GM20000 (cell line): Measurements from ENCODE around the gene GAB3.

Experiments used
- DNase-seq: peaks from one replicate; pipeline ENCODE4 v3.0.0; 2012; ENCODE audit warnings: low spot score
- TF ChIP-seq, protein P1 (sequence below): IDR thresholded peaks from 2 replicates; pipeline ENCODE4 v1.5.1; 2012; ENCODE audit warnings: mild to moderate bottlenecking, control low read depth; ENCODE audit errors: extremely low read depth, missing control alignments

GAB3 gene

DNA sequence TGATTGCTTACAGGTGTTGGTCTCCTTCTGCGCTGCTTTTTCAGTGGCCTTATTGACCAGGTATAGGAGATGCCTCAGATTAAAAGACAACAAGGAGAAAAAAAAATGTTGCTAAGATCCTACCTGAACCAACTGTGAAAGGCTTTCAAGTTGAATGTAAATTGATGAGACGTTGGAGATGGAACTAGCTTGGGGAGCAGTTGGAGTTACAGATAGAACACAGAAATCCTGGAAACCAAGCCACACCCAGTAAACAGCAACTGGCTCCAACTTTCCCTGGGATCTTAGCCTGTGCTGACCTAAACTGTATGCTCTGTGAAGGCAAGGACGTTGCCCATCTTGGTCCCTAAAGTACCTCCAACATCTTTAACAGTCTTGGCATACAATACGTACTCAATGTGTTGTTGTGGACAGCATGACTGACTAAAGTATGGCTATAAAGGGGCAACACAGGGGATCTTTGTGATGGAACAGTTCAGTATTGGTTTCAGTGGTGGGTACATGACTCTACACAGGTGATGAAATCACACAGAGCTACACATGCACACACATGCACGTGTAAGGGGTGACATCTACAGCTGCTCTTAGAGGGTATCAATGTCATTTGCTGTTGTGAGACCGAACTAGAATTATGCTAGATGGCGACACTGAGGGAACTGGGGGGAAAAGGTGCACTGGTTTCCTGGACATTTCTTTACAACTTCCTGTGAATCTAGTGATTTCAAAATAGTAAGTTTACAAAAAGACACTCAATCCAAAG lies 22.3 kb downstream of the GAB3 start:
- no peak for DNase-seq
- TF ChIP-seq, protein P1, sequence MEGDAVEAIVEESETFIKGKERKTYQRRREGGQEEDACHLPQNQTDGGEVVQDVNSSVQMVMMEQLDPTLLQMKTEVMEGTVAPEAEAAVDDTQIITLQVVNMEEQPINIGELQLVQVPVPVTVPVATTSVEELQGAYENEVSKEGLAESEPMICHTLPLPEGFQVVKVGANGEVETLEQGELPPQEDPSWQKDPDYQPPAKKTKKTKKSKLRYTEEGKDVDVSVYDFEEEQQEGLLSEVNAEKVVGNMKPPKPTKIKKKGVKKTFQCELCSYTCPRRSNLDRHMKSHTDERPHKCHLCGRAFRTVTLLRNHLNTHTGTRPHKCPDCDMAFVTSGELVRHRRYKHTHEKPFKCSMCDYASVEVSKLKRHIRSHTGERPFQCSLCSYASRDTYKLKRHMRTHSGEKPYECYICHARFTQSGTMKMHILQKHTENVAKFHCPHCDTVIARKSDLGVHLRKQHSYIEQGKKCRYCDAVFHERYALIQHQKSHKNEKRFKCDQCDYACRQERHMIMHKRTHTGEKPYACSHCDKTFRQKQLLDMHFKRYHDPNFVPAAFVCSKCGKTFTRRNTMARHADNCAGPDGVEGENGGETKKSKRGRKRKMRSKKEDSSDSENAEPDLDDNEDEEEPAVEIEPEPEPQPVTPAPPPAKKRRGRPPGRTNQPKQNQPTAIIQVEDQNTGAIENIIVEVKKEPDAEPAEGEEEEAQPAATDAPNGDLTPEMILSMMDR = no peak

DNA sequence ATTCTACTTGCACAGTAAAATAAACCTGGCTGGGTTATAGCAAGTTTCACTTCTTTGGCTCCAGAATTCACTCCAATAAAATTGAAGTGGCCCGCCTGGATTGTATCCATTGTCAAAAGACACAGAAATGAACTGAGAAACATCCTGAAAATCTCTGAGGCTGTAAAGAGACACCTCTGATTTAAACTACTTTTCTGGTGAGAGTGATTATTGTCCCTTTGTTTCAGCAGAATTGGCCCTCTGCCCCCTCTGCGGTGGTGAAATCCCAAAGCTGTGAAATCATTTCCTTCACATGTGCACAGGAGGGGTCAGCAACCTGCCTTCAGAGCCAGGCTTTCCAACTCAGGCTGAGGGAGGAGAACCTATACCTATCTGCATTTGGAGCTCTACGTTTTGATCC lies 23.0 kb downstream of the GAB3 start:
- TF ChIP-seq, protein P1 = no peak
- DNase-seq = no peak

DNA sequence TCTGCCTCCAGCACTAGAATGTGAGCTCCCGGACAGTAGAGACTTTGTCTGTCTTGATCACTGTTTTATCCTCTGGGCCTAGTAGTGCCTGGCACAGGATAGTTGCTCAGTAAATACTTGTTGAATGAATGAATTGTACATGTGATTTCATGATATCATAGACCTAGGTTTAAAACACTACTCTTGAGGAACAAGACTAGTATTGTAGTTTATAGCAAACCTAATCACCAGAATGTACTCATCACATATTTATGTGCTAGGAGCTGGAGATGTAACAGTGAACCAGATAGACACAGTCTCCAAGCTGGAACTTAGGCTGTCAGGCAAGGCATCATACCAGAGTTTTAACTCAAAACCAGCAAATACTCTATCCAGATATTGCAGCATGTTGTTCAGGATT lies 23.5 kb downstream of the GAB3 start:
- no peak for DNase-seq
- TF ChIP-seq, protein P1 = no peak

DNA sequence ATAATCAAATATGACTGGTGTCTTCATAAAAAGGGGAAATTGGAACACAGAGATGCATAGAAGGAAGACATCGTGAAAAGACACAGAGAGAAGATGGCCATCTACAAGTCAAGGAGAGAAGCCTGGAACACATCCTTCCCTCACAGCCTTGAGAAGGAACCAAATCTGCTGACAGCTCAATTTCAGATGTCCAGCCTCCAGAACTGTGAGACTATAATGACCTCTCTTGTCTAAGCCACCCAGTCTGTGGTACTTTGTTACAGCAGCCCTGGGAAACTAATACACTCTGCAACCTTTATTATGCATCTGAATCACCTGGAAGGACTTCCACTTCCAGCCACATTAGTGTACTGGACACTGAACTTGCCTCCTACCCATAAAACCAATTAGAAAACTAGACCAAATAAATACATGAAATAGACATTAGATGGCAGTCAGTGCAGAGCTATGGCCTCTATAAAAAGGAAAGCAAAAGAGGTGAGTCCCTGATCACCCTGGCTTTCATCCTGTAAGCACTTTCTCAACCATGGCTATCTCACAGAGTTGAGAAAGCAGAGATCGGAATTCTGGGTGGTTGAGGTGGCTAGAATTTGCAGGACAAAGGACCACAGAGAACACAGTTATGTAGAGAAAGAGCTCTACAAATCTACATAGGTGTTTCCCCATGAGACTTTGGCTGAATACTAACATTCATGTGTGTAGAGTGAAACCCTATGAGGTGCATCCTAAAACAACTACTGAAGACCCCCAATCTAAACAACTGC lies 25.7 kb downstream of the GAB3 start:
- peak; percentile 13 for DNase-seq
- TF ChIP-seq, protein P1 = no peak

DNA sequence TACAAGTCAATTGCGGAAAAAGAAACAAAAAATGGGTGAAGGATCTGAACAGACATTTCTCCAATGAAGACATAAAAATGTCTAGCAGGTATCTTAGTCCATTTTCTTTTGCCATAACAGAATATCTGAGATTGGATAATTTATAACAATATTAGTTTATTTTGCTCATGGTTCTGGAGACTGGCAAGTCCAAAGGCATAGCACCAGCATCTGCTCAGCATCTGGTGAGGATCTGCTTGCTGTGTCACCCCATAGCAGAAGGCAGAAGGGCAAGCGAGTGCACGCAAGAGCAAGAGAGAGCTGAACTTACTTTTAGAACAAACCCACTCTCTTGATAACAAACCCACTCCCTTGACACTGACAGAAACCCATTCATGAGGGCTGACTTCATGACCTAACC lies 29.7 kb downstream of the GAB3 start:
- TF ChIP-seq, protein P1 = no peak

DNA sequence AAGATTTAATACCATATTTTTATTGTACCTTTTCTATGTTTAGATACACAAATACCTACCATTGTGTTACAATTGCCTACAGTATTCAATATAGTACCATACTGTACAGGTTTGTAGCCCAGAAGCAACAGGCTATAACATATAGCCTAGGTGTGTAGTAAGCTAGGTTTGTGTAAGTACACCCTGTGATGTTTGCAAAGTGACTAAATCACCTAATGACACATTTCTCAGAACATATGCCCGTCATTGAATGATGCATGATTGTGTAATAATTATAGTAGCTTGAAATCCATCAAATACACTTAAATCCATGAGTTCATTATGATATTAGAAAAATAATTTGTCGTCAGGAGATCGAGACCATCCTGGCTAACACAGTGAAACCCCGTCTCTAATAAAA lies 30.8 kb downstream of the GAB3 start:
- TF ChIP-seq, protein P1 = no peak
- DNase-seq = no peak

More for the DNA sequence above, 29.7 kb downstream of the GAB3 start:
- DNase-seq = no peak

DNA sequence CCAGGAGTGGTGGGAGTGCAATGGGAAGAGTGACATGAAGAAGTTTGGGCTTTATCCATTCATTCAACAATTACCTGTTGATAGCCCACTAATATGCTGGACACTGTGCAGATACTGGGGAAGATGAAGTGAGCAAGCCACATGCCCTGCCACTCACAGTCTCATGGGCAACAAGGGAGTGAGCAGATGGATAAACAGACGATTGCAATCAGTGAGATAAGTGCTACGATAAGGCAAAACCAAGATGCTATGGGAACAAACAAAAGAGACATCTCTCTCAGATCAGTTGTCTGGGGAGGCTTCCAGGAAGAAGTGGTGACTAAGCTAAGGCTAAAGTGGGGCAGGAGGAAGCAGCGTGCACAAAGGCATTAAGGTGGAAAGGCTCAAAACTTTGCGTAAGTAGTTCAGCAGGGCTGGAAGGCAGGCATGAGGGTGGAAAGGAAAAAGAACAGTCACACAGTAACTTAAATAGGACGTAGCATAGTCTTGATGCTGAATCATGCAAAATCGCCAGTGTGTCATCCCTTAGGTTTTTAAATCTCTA lies 31.7 kb downstream of the GAB3 start:
- no peak for DNase-seq
- TF ChIP-seq, protein P1 = no peak
